Progenitor cell of endocrine pancreas (in vitro differentiated cells): Measurements from ENCODE around the gene ZNF747. TPM values are rescaled to one million over a fixed set of nuclear protein-coding genes. Genes with fewer than 3 reads are reported as not detected.

Source experiments
- DNase-seq: peaks from one replicate; pipeline ENCODE4 v3.0.0; 2021; ENCODE audit warnings: low spot score; ENCODE audit not compliant: unreplicated experiment
- H3K27ac Mint-ChIP-seq: 2 replicates; pipeline ENCODE4 v1.8.0; 2021; ENCODE audit warnings: mild to moderate bottlenecking, moderate library complexity, mixed read lengths
- H3K27me3 Mint-ChIP-seq: 2 replicates; pipeline ENCODE4 v1.8.0; 2021; ENCODE audit warnings: mixed read lengths
- H3K36me3 Mint-ChIP-seq: 2 replicates; pipeline ENCODE4 v1.8.0; 2022; ENCODE audit warnings: mixed read lengths; ENCODE audit not compliant: insufficient read depth
- H3K4me1 Mint-ChIP-seq: 2 replicates; pipeline ENCODE4 v1.8.0; 2021; ENCODE audit warnings: low read depth, mixed read lengths
- H3K4me3 Mint-ChIP-seq: 2 replicates; pipeline ENCODE4 v1.8.0; 2021; ENCODE audit warnings: low read depth, mild to moderate bottlenecking, moderate library complexity, mixed read lengths
- H3K9me3 Mint-ChIP-seq: 2 replicates; pipeline ENCODE4 v1.8.0; 2021; ENCODE audit warnings: low read depth, mixed read lengths
- microRNA-seq: library from miRNA; unstranded; fragments of <30 nt; microRNA quantifications from one replicate; pipeline ENCODE4 v1.1.0, GENCODE V29; 2020; ENCODE audit warnings: borderline number of aligned reads; ENCODE audit not compliant: unreplicated experiment
- total RNA-seq: library from RNA; stranded (reverse); gene quantifications from 2 replicates; pipeline ENCODE4 v1.2.1, GENCODE V29; 2021
- TF ChIP-seq, protein P1 (sequence below): fragments of 200-600 bp; sonication (generic); IDR thresholded peaks from one replicate; pipeline ENCODE4 v1.5.0; 2021; ENCODE audit warnings: antibody characterized with exemption, mild to moderate bottlenecking; ENCODE audit not compliant: unreplicated experiment

ZNF747 gene
- total RNA-seq, 1 donor from 2014 or later = 18.1 TPM

DNA sequence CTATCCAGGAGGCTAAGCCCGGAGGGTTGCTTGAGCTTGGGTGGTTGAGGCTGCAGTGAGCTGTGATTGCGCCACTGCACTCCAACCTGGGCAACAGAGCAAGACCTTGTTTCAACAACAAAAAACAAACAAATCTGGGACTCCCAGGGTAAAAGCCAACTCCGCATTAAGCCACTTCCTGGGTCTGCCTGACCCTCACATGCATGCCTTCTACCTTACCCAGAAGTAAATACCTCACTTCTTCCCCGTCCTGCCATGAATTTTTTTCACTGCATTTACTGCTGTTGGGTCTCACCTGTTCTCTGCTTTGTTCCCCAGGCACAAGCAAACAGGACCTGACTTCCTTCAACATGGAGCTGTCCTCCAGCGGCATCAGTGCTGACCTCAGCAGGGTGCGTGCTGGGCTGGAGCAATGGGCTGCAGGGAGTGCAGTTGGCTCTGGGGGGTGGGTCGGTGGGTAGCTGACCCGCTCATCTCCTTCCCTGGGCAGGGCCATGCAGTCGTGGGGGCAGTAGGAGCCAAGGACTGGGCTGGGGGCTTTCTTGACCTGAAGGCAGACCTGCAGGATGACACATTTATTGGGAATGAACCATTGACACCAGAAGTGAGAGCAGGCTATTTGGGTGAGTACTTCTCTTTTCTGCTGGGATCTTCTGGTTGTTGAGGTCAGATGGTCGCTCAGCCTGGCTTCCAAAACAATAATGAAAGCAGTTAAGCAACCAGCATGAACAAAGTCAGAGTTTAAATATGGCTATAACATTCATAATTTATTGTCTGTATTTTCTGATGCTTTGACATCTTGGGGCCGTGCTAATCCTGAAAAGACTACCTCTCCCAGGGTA is 45.7 kb downstream of the ZNF747 start:
- no peaks in the 10 kb centered on the region for H3K27me3 Mint-ChIP-seq
- DNase-seq = peak; percentile 13
- TF ChIP-seq, protein P1, sequence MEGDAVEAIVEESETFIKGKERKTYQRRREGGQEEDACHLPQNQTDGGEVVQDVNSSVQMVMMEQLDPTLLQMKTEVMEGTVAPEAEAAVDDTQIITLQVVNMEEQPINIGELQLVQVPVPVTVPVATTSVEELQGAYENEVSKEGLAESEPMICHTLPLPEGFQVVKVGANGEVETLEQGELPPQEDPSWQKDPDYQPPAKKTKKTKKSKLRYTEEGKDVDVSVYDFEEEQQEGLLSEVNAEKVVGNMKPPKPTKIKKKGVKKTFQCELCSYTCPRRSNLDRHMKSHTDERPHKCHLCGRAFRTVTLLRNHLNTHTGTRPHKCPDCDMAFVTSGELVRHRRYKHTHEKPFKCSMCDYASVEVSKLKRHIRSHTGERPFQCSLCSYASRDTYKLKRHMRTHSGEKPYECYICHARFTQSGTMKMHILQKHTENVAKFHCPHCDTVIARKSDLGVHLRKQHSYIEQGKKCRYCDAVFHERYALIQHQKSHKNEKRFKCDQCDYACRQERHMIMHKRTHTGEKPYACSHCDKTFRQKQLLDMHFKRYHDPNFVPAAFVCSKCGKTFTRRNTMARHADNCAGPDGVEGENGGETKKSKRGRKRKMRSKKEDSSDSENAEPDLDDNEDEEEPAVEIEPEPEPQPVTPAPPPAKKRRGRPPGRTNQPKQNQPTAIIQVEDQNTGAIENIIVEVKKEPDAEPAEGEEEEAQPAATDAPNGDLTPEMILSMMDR = no peak
- H3K4me1 Mint-ChIP-seq = peaks cover 4% of the 10 kb centered on the region
- no peaks in the 10 kb centered on the region for H3K9me3 Mint-ChIP-seq
- no peak overlapping the region for H3K4me3 Mint-ChIP-seq
- H3K36me3 Mint-ChIP-seq = no peaks in the 10 kb centered on the region
- H3K27ac Mint-ChIP-seq = no peak overlapping the region

DNA sequence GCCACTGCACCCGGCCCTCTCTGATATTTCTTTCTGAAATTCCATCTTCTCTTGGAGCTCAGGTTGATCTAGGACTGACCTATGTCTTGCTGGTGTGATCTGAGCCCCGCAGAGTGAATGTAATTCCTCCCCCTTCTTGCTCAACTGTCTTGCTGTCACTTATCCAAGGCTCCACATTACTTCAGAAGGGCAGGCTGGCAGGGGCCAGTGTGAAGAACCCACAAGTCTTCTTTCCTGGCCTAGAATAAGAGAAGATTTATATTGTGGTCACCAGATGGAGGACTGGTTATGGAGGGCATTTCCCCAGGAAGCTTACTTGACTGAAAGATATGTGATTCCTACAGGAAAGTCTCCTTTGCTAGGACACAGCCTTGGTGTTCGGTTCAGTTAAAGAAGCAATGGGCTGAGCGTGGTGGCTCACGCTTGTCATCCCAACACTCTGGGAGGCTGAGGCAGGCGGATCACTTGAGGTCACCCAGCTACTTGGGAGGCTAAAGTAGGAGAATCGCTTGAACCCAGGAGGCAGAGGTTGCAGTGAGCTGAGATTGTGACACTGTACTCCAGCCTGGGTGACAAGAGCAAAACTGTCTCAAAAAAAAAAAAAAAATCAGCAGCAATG is 48.7 kb downstream of the ZNF747 start:
- Mint-ChIP-seq H3K4me1 (peaks cover 4% of the 10 kb centered on the region), H3K27me3 (no peaks in the 10 kb centered on the region), H3K4me3 (no peak overlapping the region), H3K27ac (no peak overlapping the region), H3K9me3 (no peaks in the 10 kb centered on the region), H3K36me3 (no peaks in the 10 kb centered on the region)
- TF ChIP-seq, protein P1 = no peak
- DNase-seq = no peak

DNA sequence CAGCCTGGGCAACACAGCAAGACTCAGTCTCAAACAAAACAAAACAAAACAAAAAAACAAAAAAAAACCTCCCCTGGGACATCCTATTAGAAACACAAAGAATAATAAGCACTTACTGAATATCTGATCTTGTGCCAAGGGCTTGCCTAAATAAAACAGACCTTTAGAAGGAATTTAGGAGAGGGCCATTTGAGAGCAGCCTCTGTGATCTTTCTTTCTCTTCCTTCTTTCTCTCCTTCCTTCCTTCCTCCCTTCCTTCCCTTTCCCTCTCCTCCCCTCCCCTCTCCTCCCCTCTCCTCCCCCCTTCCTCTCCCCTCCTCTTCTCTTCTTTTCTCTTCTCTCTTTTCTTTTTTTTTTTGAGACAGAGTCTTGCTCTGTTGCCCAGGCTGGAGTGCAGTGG is 49.8 kb downstream of the ZNF747 start:
- H3K27me3 Mint-ChIP-seq = no peaks in the 10 kb centered on the region
- no peak overlapping the region for H3K4me3 Mint-ChIP-seq
- DNase-seq = no peak
- no peaks in the 10 kb centered on the region for H3K36me3 Mint-ChIP-seq
- H3K4me1 Mint-ChIP-seq = peaks cover 4% of the 10 kb centered on the region
- H3K27ac Mint-ChIP-seq = no peak overlapping the region
- TF ChIP-seq, protein P1 = no peak
- no peaks in the 10 kb centered on the region for H3K9me3 Mint-ChIP-seq

DNA sequence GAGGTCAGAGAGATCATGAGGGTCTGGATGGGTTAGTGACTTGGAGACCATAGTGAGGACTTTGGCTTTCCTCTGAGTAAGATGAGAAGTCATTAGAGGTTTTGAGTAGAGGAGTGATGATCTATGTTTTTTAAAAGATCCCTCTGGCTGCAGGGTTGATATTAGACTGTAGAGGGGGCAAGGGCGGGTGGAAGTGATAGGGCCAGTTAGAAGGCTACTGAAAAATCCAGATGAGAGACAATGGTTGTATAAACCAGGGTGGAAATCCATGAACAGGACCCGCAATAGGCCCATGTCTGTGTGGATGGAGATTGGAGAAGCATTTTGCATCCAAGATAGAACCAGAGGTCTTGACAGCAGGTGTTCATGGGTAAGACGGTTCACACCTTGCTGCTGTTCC is 52.3 kb downstream of the ZNF747 start:
- TF ChIP-seq, protein P1 = no peak
- no peak overlapping the region for H3K4me3 Mint-ChIP-seq
- no peaks in the 10 kb centered on the region for H3K36me3 Mint-ChIP-seq
- no peaks in the 10 kb centered on the region for H3K4me1 Mint-ChIP-seq
- no peak for DNase-seq
- H3K9me3 Mint-ChIP-seq = no peaks in the 10 kb centered on the region
- no peak overlapping the region for H3K27ac Mint-ChIP-seq
- no peaks in the 10 kb centered on the region for H3K27me3 Mint-ChIP-seq

DNA sequence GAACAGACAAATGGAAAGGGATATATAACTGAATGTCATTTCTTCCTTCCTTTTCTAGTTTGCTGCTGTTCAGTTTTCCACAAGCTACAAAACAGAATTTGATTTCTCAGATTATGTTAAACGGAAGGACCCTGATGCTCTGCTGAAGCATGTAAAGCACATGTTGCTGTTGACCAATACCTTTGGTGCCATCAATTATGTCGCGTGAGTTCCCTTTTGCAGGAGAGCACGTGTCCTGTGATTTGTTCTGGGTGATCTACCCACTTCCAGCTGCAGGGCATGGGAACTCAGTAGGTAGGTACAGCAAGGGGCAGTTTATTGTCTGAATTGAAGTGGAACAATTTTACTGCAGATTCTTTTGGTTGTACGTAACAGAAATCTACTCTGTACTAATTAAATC is 53.3 kb downstream of the ZNF747 start:
- no peaks in the 10 kb centered on the region for H3K9me3 Mint-ChIP-seq
- TF ChIP-seq, protein P1 = no peak
- no peak overlapping the region for H3K4me3 Mint-ChIP-seq
- no peaks in the 10 kb centered on the region for H3K4me1 Mint-ChIP-seq
- no peak overlapping the region for H3K27ac Mint-ChIP-seq
- no peaks in the 10 kb centered on the region for H3K27me3 Mint-ChIP-seq
- H3K36me3 Mint-ChIP-seq = no peaks in the 10 kb centered on the region
- no peak for DNase-seq

Small RNA genes within 50 kb of the gene (microRNA-seq; reads per million reads assigned to microRNA genes)
- not detected for gene MIR4518

Other genes starting within 250 kb of the ZNF747 start
- gene CD2BP2, start 179.6 kb downstream of the ZNF747 start, total RNA-seq = 76.9 and 78.8 TPM in 2 replicates
- gene TBC1D10B, start 164.4 kb downstream of the ZNF747 start, total RNA-seq = 51.0 and 51.8 TPM in 2 replicates
- gene MYL11, start 160.1 kb downstream of the ZNF747 start, total RNA-seq = 2.6 and 3.5 TPM in 2 replicates
- gene SEPTIN1, start 152.3 kb downstream of the ZNF747 start, total RNA-seq = 2.0 and 2.3 TPM in 2 replicates
- 59.7 and 62.6 TPM in 2 replicates for gene ZNF48, start 139.4 kb downstream of the ZNF747 start, total RNA-seq
- gene ZNF771, start 127.3 kb downstream of the ZNF747 start, total RNA-seq = 13.2 and 13.7 TPM in 2 replicates
- gene DCTPP1, start 104.8 kb downstream of the ZNF747 start, total RNA-seq = 65.9 and 71.9 TPM in 2 replicates
- gene SEPHS2, start 89.0 kb downstream of the ZNF747 start, total RNA-seq = 42.1 and 42.6 TPM in 2 replicates
- gene ITGAL, start 62.1 kb downstream of the ZNF747 start, total RNA-seq = 0.49 and 0.53 TPM in 2 replicates
- gene ZNF768, start 8.3 kb downstream of the ZNF747 start, total RNA-seq = 80.0 and 83.6 TPM in 2 replicates
- 36.1 and 36.6 TPM in 2 replicates for gene ZNF764, start 23.5 kb upstream of the ZNF747 start, total RNA-seq
- 20.0 and 22.5 TPM in 2 replicates for gene ZNF688, start 36.9 kb upstream of the ZNF747 start, total RNA-seq
- gene ZNF785, start 50.8 kb upstream of the ZNF747 start, total RNA-seq = 46.2 and 50.0 TPM in 2 replicates
- gene ZNF689, start 75.5 kb upstream of the ZNF747 start, total RNA-seq = 23.3 and 24.5 TPM in 2 replicates
- gene PRR14, start 116.1 kb upstream of the ZNF747 start, total RNA-seq = 57.6 and 58.7 TPM in 2 replicates
- gene FBRS, start 123.6 kb upstream of the ZNF747 start, total RNA-seq = 75.3 and 91.1 TPM in 2 replicates
- gene SRCAP, start 164.3 kb upstream of the ZNF747 start, total RNA-seq = 103 and 104 TPM in 2 replicates
- gene PHKG2, start 213.6 kb upstream of the ZNF747 start, total RNA-seq = 53.5 and 61.8 TPM in 2 replicates
- gene CFAP119, start 227.2 kb upstream of the ZNF747 start, total RNA-seq = 19.3 and 22.2 TPM in 2 replicates
- 137 and 155 TPM in 2 replicates for gene RNF40, start 227.5 kb upstream of the ZNF747 start, total RNA-seq